Measurements from ENCODE around the gene MMP2.

- TF ChIP-seq, protein P1, sequence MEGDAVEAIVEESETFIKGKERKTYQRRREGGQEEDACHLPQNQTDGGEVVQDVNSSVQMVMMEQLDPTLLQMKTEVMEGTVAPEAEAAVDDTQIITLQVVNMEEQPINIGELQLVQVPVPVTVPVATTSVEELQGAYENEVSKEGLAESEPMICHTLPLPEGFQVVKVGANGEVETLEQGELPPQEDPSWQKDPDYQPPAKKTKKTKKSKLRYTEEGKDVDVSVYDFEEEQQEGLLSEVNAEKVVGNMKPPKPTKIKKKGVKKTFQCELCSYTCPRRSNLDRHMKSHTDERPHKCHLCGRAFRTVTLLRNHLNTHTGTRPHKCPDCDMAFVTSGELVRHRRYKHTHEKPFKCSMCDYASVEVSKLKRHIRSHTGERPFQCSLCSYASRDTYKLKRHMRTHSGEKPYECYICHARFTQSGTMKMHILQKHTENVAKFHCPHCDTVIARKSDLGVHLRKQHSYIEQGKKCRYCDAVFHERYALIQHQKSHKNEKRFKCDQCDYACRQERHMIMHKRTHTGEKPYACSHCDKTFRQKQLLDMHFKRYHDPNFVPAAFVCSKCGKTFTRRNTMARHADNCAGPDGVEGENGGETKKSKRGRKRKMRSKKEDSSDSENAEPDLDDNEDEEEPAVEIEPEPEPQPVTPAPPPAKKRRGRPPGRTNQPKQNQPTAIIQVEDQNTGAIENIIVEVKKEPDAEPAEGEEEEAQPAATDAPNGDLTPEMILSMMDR (conservative IDR thresholded peaks at IDR 0.05; ENCODE audit: low read depth in 2 of 2) = peak; percentile 100
- TF ChIP-seq, protein P2, sequence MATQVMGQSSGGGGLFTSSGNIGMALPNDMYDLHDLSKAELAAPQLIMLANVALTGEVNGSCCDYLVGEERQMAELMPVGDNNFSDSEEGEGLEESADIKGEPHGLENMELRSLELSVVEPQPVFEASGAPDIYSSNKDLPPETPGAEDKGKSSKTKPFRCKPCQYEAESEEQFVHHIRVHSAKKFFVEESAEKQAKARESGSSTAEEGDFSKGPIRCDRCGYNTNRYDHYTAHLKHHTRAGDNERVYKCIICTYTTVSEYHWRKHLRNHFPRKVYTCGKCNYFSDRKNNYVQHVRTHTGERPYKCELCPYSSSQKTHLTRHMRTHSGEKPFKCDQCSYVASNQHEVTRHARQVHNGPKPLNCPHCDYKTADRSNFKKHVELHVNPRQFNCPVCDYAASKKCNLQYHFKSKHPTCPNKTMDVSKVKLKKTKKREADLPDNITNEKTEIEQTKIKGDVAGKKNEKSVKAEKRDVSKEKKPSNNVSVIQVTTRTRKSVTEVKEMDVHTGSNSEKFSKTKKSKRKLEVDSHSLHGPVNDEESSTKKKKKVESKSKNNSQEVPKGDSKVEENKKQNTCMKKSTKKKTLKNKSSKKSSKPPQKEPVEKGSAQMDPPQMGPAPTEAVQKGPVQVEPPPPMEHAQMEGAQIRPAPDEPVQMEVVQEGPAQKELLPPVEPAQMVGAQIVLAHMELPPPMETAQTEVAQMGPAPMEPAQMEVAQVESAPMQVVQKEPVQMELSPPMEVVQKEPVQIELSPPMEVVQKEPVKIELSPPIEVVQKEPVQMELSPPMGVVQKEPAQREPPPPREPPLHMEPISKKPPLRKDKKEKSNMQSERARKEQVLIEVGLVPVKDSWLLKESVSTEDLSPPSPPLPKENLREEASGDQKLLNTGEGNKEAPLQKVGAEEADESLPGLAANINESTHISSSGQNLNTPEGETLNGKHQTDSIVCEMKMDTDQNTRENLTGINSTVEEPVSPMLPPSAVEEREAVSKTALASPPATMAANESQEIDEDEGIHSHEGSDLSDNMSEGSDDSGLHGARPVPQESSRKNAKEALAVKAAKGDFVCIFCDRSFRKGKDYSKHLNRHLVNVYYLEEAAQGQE (IDR thresholded peaks at IDR 0.05; ENCODE audit: unreplicated experiment) = no peak
- no peak for TF ChIP-seq CREB1 (CRISPR knock-in tag; IDR thresholded peaks at IDR 0.05; ENCODE audit: low read depth)
- no peak for TF ChIP-seq EZH2 (IDR thresholded peaks at IDR 0.05; ENCODE audit: low read depth, unreplicated experiment)
- TF ChIP-seq POLR2AphosphoS5 (IDR thresholded peaks at IDR 0.05; ENCODE audit: low read depth) = no peak
- TF ChIP-seq EZH2phosphoT487 (IDR thresholded peaks at IDR 0.05; ENCODE audit: unreplicated experiment) = no peak
- TF ChIP-seq ZNF114 (CRISPR knock-in tag; IDR thresholded peaks at IDR 0.05) = no peak
These were observed 13.7 kb upstream of the MMP2 start for GRCh38 chr16:55465077-55465896.

Measured in GM23338 (cell line).